ENCODE data around the gene ADK. TPM values are rescaled to one million over a fixed set of nuclear protein-coding genes. Genes with fewer than 3 reads are reported as not detected.

The ADK gene
- total and polyA plus RNA-seq, 2 experiments from 2014 or later, result 39.9 to 53.0 TPM

GRCh38 chr10:74202356-74202755 lies 51.3 kb downstream of the ADK start:
- Histone ChIP-seq H3K27ac (ENCODE audit: low read depth) (no peak overlapping the region), H3F3A (replicated peaks; ENCODE audit: low read depth) (no peaks in the 10 kb centered on the region), H3K4me2 (no peak overlapping the region), H3K9me2 (ENCODE audit: insufficient read depth) (no peaks in the 10 kb centered on the region), H3K4me1 (ENCODE audit: insufficient read depth) (peaks cover 10% of the 10 kb centered on the region; the same call in 1 of the 2 replicates), H2AFZ (no peak overlapping the region), H3K36me3 (ENCODE audit: insufficient read depth) (no peaks in the 10 kb centered on the region), H4K20me1 (replicated peaks; ENCODE audit: insufficient read depth) (0 out of 2 replicates have a peak, but pooled peaks cover 5% of the 10 kb centered on the region), H3K4me3 (no peak overlapping the region), H3K79me2 (replicated peaks; ENCODE audit: insufficient read depth) (peaks cover 29% of the 10 kb centered on the region), H3K27me3 (ENCODE audit: insufficient read depth) (no peaks in the 10 kb centered on the region)
- Mint-ChIP-seq H3K4me1 (peaks cover 4% of the 10 kb centered on the region; the same call in 1 of the 3 replicates), H3K27ac (no peak overlapping the region), H3K4me3 (no peak overlapping the region), H3K9me3 (no peaks in the 10 kb centered on the region), H3K27me3 (ENCODE audit: insufficient read depth, low read depth, poor library complexity) (peaks cover 2% of the 10 kb centered on the region), H3K36me3 (ENCODE audit: low read depth) (peaks cover 4% of the 10 kb centered on the region)
- ATAC-seq (no peak), DNase-seq (ENCODE audit: low spot score) (no peak)
- TF ChIP-seq CTCF (conservative IDR thresholded peaks at IDR 0.05; ENCODE audit: low read depth in 2 of 2) (no peak), ZNF331 (CRISPR knock-in tag; IDR thresholded peaks at IDR 0.05; ENCODE audit: low read depth) (no peak), NANOG (IDR thresholded peaks at IDR 0.05; ENCODE audit: borderline replicate concordance) (no peak), ZNF462 (CRISPR knock-in tag; IDR thresholded peaks at IDR 0.05) (no peak), REST (IDR thresholded peaks at IDR 0.05; ENCODE audit: unreplicated experiment) (no peak), ETS1 (IDR thresholded peaks at IDR 0.05) (no peak), JUNB (IDR thresholded peaks at IDR 0.05; ENCODE audit: unreplicated experiment) (no peak), ZNF114 (CRISPR knock-in tag; IDR thresholded peaks at IDR 0.05) (no peak), STAT1 (IDR thresholded peaks at IDR 0.05; ENCODE audit: unreplicated experiment) (no peak), POLR2AphosphoS5 (IDR thresholded peaks at IDR 0.05; ENCODE audit: low read depth) (no peak), EZH2 (IDR thresholded peaks at IDR 0.05; ENCODE audit: low read depth, unreplicated experiment) (no peak), CREB1 (CRISPR knock-in tag; IDR thresholded peaks at IDR 0.05; ENCODE audit: low read depth) (no peak), EZH2phosphoT487 (IDR thresholded peaks at IDR 0.05; ENCODE audit: unreplicated experiment) (no peak)
